ENCODE measurements around the gene KNOP1.

DNA sequence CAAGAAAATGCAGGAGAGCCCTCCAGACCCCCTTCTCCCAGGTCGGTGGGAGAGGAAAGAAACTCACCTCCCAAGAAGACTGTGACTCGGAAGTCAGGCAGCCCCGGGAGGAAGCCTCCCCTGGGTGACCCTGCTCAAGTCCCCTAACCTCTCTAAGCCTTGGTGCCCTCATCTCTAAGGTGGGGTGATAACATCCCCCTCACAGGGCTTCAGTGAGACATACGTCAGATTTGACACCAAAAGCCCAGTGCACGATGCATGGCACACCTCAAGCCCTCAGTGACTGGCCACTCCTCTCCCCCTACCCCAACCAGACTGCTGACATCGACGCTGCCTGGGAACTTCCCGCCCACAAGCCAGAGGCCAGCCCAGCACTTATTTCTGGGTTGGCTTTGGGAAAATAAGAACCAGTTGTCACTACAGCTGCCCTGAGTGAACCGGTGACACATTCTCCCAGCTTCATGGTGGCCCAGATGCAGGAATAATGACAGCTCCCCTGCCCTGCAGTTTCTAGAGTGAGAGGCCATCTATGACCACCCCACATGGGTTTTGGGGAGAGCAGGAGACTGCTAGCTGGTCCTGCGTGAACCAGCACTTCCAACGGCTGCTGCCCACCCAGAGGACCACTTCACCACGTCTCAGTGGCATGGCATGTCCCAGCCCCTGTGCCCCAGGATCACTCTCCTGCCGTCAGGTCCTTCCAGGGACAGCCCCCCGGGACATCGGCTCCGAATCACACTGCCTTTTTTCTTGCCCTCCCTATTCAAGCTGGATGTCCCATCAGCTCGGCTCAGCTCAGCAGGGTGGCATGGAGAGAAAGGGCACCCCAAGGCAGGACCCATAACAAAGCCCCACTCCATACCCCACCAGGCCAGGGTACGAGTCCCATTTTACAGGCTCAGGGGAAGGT, 9.5 kb downstream of the KNOP1 start:
- TF ChIP-seq FOXA1 (IDR thresholded peaks at IDR 0.05), result no peak
- no peak for TF ChIP-seq BHLHE40 (IDR thresholded peaks at IDR 0.05; ENCODE audit: borderline replicate concordance)
- no peak for TF ChIP-seq SUZ12 (IDR thresholded peaks at IDR 0.05)
- no peak for TF ChIP-seq SP1 (IDR thresholded peaks at IDR 0.05)
- no peak for TF ChIP-seq ZNF384 (IDR thresholded peaks at IDR 0.05)
- no peak for TF ChIP-seq HDGF (IDR thresholded peaks at IDR 0.05; ENCODE audit: borderline replicate concordance)
- TF ChIP-seq, protein P1, sequence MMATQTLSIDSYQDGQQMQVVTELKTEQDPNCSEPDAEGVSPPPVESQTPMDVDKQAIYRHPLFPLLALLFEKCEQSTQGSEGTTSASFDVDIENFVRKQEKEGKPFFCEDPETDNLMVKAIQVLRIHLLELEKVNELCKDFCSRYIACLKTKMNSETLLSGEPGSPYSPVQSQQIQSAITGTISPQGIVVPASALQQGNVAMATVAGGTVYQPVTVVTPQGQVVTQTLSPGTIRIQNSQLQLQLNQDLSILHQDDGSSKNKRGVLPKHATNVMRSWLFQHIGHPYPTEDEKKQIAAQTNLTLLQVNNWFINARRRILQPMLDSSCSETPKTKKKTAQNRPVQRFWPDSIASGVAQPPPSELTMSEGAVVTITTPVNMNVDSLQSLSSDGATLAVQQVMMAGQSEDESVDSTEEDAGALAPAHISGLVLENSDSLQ (IDR thresholded peaks at IDR 0.05), result no peak
- no peak for TF ChIP-seq NFRKB (IDR thresholded peaks at IDR 0.05)
- no peak for TF ChIP-seq FOXM1 (IDR thresholded peaks at IDR 0.05; ENCODE audit: borderline replicate concordance)
- TF ChIP-seq ARNT (IDR thresholded peaks at IDR 0.05), result no peak
- no peak for TF ChIP-seq FOXK2 (IDR thresholded peaks at IDR 0.05)
